Activated naive CD4-positive, alpha-beta T cell treated with anti-CD3 and anti-CD28 coated beads, Interleukin-2, amount 10 ng/mL, durations not matched to agents 5 hours and 36 hours (primary cell): ENCODE data around the gene LRRC10. TPM values are rescaled to one million over a fixed set of nuclear protein-coding genes. Genes with fewer than 3 reads are reported as not detected.

Experiments
- microRNA-seq: library from miRNA; unstranded; fragments of <30 nt; microRNA quantifications from one replicate; pipeline ENCODE4 v1.2.0, GENCODE V29; 2022; ENCODE audit warnings: borderline microRNAs expressed, borderline replicate concordance
- total RNA-seq, 2 experiments: library from RNA; stranded (reverse); gene quantifications; one replicate each; pipeline ENCODE4 v1.2.3, GENCODE V29; 2021

Gene LRRC10, protein sequence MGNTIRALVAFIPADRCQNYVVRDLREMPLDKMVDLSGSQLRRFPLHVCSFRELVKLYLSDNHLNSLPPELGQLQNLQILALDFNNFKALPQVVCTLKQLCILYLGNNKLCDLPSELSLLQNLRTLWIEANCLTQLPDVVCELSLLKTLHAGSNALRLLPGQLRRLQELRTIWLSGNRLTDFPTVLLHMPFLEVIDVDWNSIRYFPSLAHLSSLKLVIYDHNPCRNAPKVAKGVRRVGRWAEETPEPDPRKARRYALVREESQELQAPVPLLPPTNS
- total RNA-seq = not detected

DNA sequence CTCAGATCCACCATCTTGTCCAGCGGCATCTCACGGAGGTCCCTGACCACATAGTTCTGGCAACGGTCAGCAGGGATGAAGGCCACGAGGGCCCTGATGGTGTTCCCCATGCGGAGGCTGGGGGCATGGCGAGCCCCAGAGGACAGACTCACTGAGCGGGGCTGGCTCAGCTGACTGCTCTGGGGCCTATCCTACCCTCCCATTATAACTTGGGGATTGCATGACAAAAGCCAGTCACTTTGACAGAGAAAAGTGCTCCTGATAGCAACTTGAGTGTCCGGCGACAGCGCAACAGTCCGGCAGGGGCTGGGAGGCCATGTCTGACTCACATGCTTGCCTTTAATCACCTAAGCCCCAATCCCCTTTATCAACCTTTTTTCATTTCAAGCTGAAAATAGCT lies at the start of gene LRRC10:
TSS of gene LRRC10 (minus strand) at position 179 of the 400 bp plus-strand sequence. CDS start at position 110, 69 bp downstream.

DNA sequence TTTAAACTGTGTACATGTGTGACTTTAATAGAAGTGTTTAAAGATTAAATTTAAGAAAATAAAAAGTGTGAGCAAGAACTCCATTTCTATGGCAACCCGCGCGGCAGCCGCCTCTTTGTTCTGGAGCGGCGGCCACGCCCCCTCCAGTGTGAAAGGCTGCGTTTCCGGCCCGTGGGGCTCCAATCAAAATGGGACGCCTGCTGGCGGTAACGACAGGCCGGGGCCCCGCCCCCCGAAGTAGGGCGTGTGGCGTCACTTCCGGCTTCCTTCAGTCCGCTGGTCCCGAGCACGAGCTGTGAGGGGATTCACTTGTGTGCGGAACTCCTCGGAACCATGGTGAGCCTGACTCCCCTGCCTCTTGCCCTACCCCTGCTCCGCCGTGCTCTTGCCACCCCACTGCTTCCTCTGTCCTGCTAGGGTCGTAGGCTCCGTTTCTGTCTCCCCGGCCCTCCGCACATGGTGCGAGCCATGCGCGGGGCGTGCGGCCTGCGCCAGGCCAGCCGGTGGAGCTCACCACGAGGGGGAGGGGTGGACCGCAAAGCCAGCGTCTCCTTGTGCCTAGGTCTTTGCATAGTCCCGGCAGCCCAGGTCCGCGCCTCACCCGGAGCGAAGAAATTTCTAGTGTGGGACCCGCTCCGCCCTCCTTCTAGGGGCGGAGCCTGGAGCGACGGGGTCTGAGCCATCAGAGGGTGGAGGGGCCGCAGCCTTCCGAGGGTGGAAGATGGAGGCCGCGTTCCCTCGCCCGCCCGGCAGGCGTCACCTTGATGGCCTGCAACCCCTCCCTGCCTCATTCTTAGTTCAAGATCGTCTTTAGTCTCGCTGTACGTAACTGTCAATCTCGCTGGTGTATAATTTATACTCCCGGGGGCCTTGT lies 25.3 kb downstream of the LRRC10 start, which contains the start of gene CCT2:
TSS of gene CCT2 (plus strand) at position 271 of the 874 bp plus-strand sequence. CDS start at position 334, 63 bp downstream.

Small RNAs within 50 kb of the gene (microRNA-seq; reads per million reads assigned to microRNA genes)
- gene MIR3913-1 = not detected
- gene MIR3913-2 = not detected

Other genes starting within 250 kb of the LRRC10 start
- gene FRS2, start 140.5 kb downstream of the LRRC10 start, total RNA-seq = 10 to 100 TPM; 14.1 to 18.1 TPM
- 100 to 1,000 TPM; 141 to 150 TPM for gene CCT2, start 25.4 kb downstream of the LRRC10 start, total RNA-seq
- gene BEST3, start 88.4 kb upstream of the LRRC10 start, total RNA-seq = not detected
- gene RAB3IP, start 128.0 kb upstream of the LRRC10 start, total RNA-seq = 10 to 100 TPM; 21.0 to 22.4 TPM
- gene MYRFL, start 214.3 kb upstream of the LRRC10 start, total RNA-seq = not detected